Liver (tissue), 3 donors: ENCODE results near the gene TNIP1.

ENCODE experiments used
- EGR1 ChIP-seq, 2 donors: IDR thresholded peaks; 2 replicates each; pipeline ENCODE4 v1.6.1; 2016 to 2018; ENCODE audit warnings: antibody characterized with exemption in 2 of 2, low read depth in 2 of 2
- FOXA1 ChIP-seq: IDR thresholded peaks from 2 replicates; pipeline ENCODE4 v1.6.1; 2016; ENCODE audit warnings: antibody characterized with exemption
- NR2F2 ChIP-seq: IDR thresholded peaks from 2 replicates; pipeline ENCODE4 v1.6.1; 2016; ENCODE audit warnings: antibody characterized with exemption
- SP1 ChIP-seq: IDR thresholded peaks from 2 replicates; pipeline ENCODE4 v1.6.1; 2018; ENCODE audit warnings: antibody characterized with exemption, mild to moderate bottlenecking
- TAF1 ChIP-seq: conservative IDR thresholded peaks from 2 replicates; pipeline ENCODE4 v1.6.1; 2016; ENCODE audit warnings: antibody characterized with exemption, mild to moderate bottlenecking
- YY1 ChIP-seq: IDR thresholded peaks from 2 replicates; pipeline ENCODE4 v1.6.1; 2016; ENCODE audit warnings: antibody characterized with exemption, mild to moderate bottlenecking
- TF ChIP-seq, protein P1 (sequence below): fragments of 150-350 bp; IDR thresholded peaks from 2 replicates; pipeline ENCODE4 v1.5.1; 2017; ENCODE audit warnings: improper control_type of control experiment, low read depth, low read length; ENCODE audit not compliant: missing input control
- TF ChIP-seq, protein P2 (sequence below): IDR thresholded peaks from 2 replicates; pipeline ENCODE4 v1.6.1; 2016; ENCODE audit warnings: antibody characterized with exemption
- TF ChIP-seq, protein P3 (sequence below): IDR thresholded peaks from 2 replicates; pipeline ENCODE4 v1.6.1; 2016; ENCODE audit warnings: antibody characterized with exemption, mild to moderate bottlenecking
- donor health status: healthy.
- donor health status: healthy.

DNA sequence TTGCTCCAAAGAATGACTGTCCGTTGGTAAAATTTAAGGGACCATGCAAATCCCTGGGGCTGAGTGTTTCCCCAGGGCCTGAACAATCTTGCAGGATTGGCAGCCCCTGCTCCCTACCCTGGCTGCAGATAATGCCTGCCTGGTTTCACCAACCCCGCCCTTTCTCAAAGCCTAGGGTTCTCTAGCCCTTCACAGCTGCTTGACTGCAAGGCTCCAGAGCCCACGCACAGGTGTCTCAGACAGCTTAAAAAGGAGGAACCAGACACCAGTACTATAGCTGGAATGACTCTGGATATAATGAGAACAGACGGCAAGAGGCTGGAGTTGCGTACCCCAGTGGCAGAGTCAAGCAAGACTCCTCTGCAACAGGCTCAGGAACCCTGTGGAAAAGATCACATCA, 25.2 kb upstream of the TNIP1 start:
- TF ChIP-seq, protein P1, sequence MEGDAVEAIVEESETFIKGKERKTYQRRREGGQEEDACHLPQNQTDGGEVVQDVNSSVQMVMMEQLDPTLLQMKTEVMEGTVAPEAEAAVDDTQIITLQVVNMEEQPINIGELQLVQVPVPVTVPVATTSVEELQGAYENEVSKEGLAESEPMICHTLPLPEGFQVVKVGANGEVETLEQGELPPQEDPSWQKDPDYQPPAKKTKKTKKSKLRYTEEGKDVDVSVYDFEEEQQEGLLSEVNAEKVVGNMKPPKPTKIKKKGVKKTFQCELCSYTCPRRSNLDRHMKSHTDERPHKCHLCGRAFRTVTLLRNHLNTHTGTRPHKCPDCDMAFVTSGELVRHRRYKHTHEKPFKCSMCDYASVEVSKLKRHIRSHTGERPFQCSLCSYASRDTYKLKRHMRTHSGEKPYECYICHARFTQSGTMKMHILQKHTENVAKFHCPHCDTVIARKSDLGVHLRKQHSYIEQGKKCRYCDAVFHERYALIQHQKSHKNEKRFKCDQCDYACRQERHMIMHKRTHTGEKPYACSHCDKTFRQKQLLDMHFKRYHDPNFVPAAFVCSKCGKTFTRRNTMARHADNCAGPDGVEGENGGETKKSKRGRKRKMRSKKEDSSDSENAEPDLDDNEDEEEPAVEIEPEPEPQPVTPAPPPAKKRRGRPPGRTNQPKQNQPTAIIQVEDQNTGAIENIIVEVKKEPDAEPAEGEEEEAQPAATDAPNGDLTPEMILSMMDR, result no peak
- TF ChIP-seq TAF1, result no peak
- no peak for TF ChIP-seq SP1
- TF ChIP-seq NR2F2, result no peak
- no peak for TF ChIP-seq YY1
- TF ChIP-seq EGR1 (IDR thresholded peaks at IDR 0.05; ENCODE audit: low read depth in 2 of 2), result no peak
- TF ChIP-seq, protein P2, sequence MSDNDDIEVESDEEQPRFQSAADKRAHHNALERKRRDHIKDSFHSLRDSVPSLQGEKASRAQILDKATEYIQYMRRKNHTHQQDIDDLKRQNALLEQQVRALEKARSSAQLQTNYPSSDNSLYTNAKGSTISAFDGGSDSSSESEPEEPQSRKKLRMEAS, result no peak
- TF ChIP-seq, protein P3, sequence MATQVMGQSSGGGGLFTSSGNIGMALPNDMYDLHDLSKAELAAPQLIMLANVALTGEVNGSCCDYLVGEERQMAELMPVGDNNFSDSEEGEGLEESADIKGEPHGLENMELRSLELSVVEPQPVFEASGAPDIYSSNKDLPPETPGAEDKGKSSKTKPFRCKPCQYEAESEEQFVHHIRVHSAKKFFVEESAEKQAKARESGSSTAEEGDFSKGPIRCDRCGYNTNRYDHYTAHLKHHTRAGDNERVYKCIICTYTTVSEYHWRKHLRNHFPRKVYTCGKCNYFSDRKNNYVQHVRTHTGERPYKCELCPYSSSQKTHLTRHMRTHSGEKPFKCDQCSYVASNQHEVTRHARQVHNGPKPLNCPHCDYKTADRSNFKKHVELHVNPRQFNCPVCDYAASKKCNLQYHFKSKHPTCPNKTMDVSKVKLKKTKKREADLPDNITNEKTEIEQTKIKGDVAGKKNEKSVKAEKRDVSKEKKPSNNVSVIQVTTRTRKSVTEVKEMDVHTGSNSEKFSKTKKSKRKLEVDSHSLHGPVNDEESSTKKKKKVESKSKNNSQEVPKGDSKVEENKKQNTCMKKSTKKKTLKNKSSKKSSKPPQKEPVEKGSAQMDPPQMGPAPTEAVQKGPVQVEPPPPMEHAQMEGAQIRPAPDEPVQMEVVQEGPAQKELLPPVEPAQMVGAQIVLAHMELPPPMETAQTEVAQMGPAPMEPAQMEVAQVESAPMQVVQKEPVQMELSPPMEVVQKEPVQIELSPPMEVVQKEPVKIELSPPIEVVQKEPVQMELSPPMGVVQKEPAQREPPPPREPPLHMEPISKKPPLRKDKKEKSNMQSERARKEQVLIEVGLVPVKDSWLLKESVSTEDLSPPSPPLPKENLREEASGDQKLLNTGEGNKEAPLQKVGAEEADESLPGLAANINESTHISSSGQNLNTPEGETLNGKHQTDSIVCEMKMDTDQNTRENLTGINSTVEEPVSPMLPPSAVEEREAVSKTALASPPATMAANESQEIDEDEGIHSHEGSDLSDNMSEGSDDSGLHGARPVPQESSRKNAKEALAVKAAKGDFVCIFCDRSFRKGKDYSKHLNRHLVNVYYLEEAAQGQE, result no peak
- TF ChIP-seq FOXA1, result no peak
